Cardiac fibroblast (primary cell): ENCODE data around the gene OLFM4.

Source experiments
- DNase-seq, 2 donors: peaks; one replicate each; pipeline versions ENCODE4 v3.0.0 to v3.0.0-alpha.2; 2010; ENCODE audit warnings: low read depth in 2 of 2
- H3K4me3 ChIP-seq, 2 donors: replicated peaks in 1 of 2; 1 replicate in 1 of 2; 2 replicates in 1 of 2; pipeline ENCODE4 v1.5.1; 2011; ENCODE audit warnings: low read depth in 2 of 2, low read length in 2 of 2, mild to moderate bottlenecking in 2 of 2, moderate library complexity in 1 of 2
- TF ChIP-seq, protein P1 (sequence below): IDR thresholded peaks from one replicate; pipeline ENCODE4 v1.5.1; 2011; ENCODE audit warnings: low read depth, mild to moderate bottlenecking, low read length, inconsistent platforms

The OLFM4 gene, protein sequence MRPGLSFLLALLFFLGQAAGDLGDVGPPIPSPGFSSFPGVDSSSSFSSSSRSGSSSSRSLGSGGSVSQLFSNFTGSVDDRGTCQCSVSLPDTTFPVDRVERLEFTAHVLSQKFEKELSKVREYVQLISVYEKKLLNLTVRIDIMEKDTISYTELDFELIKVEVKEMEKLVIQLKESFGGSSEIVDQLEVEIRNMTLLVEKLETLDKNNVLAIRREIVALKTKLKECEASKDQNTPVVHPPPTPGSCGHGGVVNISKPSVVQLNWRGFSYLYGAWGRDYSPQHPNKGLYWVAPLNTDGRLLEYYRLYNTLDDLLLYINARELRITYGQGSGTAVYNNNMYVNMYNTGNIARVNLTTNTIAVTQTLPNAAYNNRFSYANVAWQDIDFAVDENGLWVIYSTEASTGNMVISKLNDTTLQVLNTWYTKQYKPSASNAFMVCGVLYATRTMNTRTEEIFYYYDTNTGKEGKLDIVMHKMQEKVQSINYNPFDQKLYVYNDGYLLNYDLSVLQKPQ

GRCh38 chr13:53028637-53029203 lies at the start of gene OLFM4:
OLFM4 (plus strand) TSS chr13:53028813; CDS start chr13:53028837, 24 bp downstream.
- no peak for DNase-seq
- TF ChIP-seq, protein P1, sequence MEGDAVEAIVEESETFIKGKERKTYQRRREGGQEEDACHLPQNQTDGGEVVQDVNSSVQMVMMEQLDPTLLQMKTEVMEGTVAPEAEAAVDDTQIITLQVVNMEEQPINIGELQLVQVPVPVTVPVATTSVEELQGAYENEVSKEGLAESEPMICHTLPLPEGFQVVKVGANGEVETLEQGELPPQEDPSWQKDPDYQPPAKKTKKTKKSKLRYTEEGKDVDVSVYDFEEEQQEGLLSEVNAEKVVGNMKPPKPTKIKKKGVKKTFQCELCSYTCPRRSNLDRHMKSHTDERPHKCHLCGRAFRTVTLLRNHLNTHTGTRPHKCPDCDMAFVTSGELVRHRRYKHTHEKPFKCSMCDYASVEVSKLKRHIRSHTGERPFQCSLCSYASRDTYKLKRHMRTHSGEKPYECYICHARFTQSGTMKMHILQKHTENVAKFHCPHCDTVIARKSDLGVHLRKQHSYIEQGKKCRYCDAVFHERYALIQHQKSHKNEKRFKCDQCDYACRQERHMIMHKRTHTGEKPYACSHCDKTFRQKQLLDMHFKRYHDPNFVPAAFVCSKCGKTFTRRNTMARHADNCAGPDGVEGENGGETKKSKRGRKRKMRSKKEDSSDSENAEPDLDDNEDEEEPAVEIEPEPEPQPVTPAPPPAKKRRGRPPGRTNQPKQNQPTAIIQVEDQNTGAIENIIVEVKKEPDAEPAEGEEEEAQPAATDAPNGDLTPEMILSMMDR, result no peak
- H3K4me3 ChIP-seq, result no peak within 1 kb of the TSS

- no peak overlapping the region for H3K4me3 ChIP-seq
- no peak for DNase-seq
- TF ChIP-seq, protein P1, result no peak
Measured at GRCh38 chr13:52978989-52979388, 49.6 kb upstream of the OLFM4 start.

DNA sequence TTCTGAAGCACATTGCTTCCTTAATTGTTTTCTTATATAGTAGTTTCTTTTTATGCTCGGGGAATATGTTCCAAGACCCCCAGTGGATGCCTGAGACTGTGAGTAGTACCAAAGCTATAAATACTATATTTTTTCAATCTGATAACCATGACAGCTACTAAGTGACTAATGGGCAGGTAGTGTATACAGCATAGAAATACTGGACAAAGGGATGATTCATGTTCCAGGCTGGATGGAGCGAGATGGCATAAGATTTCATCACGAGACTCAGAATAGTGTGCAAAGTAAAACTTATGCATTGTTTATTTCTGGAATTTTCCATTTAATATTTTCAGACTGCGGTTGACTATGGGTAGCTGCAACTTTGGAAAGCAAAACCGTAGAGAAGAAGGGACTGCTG lies 47.9 kb upstream of the OLFM4 start:
- DNase-seq, result no peak
- no peak overlapping the region for H3K4me3 ChIP-seq
- TF ChIP-seq, protein P1, result no peak

DNA sequence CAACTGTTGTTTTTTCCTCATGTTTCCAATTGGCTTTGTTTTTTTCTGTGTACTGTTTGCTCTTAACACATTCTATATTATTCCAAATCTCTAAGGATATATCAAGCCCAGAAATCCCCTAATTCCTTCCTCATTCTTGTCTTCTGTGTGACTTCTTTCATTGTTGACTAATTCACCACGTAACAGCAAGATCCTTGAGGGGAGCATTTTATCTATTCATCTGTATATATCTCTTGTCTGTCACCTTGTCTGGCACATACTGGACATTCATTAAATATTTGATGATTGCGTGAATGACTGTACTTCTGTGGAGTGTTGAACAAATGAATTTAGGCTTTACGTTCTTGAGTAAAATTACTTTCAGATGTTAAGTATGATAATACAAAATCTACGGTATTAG lies 44.8 kb upstream of the OLFM4 start:
- no peak for DNase-seq
- H3K4me3 ChIP-seq, result no peak overlapping the region
- TF ChIP-seq, protein P1, result no peak

- no peak for DNase-seq
- TF ChIP-seq, protein P1, result no peak
- no peak overlapping the region for H3K4me3 ChIP-seq
Measured at GRCh38 chr13:52984881-52985363, 43.7 kb upstream of the OLFM4 start.

DNA sequence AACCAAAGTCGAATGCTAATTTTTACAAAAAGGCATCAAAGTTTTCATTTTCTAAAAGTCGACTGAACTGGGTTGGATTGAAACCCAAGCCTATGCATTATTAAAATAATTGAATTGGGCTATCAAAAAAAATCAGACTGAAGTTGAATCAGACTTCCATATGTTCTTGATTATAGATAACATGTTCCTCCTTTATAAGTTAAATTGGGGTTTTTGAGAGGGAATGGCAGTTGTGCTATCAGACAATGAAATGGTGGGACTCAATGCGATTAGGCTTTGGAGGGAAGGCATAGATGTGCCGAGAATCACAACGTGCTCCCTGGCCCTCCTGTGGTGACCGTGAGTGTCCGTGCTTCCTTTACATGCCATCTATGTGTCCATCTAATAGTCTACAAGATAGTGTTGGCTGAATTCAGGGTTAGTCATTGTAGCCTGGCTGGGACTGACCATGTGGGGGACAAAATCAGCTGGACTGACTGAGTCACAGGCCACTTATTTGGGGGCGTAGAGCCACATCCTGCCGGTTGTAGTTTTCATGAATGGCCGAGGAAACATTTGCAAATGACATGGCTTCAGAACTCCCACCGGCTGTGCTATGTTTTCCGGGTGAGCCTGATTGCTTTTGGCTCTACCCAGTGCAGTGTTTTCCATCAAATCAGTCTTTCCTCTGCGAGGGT lies 37.1 kb upstream of the OLFM4 start:
- no peak overlapping the region for H3K4me3 ChIP-seq
- DNase-seq, result no peak
- TF ChIP-seq, protein P1, result no peak
